HG02973 (cell line): ENCODE data around the gene MIPOL1.
"Not testable (repeated sequence)": the region's sequence is repeated elsewhere in the genome, so short reads cannot be mapped to it uniquely, and the experiment has no call there.

Source experiments
- ATAC-seq: cut with Tn5 transposase; IDR thresholded peaks from one replicate; pipeline ENCODE4 v1.9.1; 2021; ENCODE audit warnings: moderate library complexity; ENCODE audit not compliant: unreplicated experiment

MIPOL1 gene

GRCh38 chr14:37512173-37512572 is 314.4 kb downstream of the MIPOL1 start:
- no peak for ATAC-seq

GRCh38 chr14:37515771-37516170 is 318.0 kb downstream of the MIPOL1 start:
- no peak for ATAC-seq

- no peak for ATAC-seq
Measured at GRCh38 chr14:37526994-37527393, 329.3 kb downstream of the MIPOL1 start.

GRCh38 chr14:37539992-37540391 is 342.3 kb downstream of the MIPOL1 start:
- ATAC-seq = no peak

- no peak for ATAC-seq
Measured at GRCh38 chr14:37544407-37544806, 346.7 kb downstream of the MIPOL1 start.

GRCh38 chr14:37545174-37545573 is 347.4 kb downstream of the MIPOL1 start:
- no peak for ATAC-seq

GRCh38 chr14:37546621-37547447 is 349.1 kb downstream of the MIPOL1 start:
- ATAC-seq = no peak

- no peak for ATAC-seq
Measured at GRCh38 chr14:37550511-37550910, 352.8 kb downstream of the MIPOL1 start.

GRCh38 chr14:37551119-37551518 is 353.4 kb downstream of the MIPOL1 start:
- ATAC-seq = no peak

GRCh38 chr14:37553935-37554550 is 356.3 kb downstream of the MIPOL1 start:
- ATAC-seq = no peak

GRCh38 chr14:37555596-37555995 is 357.9 kb downstream of the MIPOL1 start:
- not testable (repeated sequence) for ATAC-seq

GRCh38 chr14:37558740-37559139 is 361.0 kb downstream of the MIPOL1 start:
- ATAC-seq = no peak

GRCh38 chr14:37559386-37559785 is 361.6 kb downstream of the MIPOL1 start:
- no peak for ATAC-seq

- ATAC-seq = no peak
Measured at GRCh38 chr14:37563189-37563588, 365.5 kb downstream of the MIPOL1 start.

GRCh38 chr14:37565550-37565949 is 367.8 kb downstream of the MIPOL1 start:
- ATAC-seq = no peak

- ATAC-seq = no peak
Measured at GRCh38 chr14:37566811-37567371, 369.2 kb downstream of the MIPOL1 start.

GRCh38 chr14:37569729-37570128 is 372.0 kb downstream of the MIPOL1 start:
- no peak for ATAC-seq

GRCh38 chr14:37571391-37571790 is 373.7 kb downstream of the MIPOL1 start:
- ATAC-seq = no peak

- ATAC-seq = no peak
Measured at GRCh38 chr14:37573356-37573755, 375.6 kb downstream of the MIPOL1 start.

GRCh38 chr14:37579274-37579673 is 381.5 kb downstream of the MIPOL1 start:
- ATAC-seq = no peak

- ATAC-seq = no peak
Measured at GRCh38 chr14:37580146-37580545, 382.4 kb downstream of the MIPOL1 start.
